Islet precursor cell (in vitro differentiated cells): Measurements from ENCODE around the gene SH2D4B.
A peak's percentile ranks its signal among the peaks of the same experiment; 100 is the strongest.

Source experiments
- DNase-seq: peaks from one replicate; pipeline ENCODE4 v3.0.0-alpha.2; 2018

Gene SH2D4B

DNA sequence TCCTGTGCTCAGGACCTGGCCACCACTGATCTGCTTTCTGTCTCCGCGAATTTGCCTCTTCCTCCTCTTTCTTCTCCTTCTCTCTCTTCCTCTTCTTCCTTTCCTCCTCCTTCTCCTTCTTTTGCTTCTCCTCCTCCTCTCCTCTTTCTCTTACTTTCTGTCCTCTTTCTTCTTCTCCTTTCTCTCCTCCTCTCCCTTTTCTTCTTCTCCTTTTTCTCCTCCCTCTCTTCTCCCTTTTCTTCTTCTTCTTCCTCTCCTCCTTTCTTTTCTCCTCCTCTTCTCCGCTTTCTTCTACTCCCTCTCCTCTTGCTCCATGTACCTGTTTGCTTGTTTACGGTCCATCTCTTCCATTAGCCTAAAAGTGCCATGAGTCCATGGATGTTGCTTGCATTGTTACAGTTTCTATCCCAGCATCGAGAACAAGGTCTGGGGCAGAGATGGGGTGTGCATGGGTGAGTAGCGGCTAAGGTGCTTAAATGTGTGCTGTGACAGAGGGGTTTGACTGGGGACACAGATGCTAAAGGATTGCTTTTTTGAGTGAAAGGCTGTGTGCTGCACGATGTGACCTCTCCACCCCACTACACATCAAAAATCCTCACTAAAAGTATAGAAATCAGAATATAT is 7.7 kb downstream of the SH2D4B start:
- peak; percentile 10 for DNase-seq

DNA sequence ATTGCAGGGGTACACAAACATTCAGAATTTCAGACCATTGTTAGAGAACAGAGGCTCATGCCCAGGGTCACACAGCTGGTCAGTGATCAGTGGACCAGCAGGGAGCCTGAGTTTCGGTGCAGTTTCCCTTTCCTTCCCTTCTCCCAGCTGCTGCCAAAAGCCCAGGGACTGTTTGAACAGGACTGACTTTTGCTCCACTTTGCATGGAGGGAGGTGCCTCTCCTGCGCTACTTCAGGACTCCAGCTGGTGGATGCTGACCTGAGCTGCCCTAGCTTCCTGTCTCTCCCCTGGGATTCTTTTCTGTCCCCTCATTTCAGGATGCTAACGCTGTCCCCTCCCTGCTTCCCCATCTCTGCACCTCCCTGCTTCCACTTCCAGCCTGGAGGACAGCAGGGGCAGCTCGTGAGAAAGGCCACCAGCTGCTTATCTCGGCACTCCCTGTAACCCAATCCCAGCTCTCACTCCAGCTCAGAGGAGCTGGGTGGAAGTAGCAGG is 14.5 kb downstream of the SH2D4B start:
- DNase-seq: no peak

GRCh38 chr10:80553436-80553835 is 15.7 kb downstream of the SH2D4B start:
- no peak for DNase-seq

GRCh38 chr10:80554050-80554449 is 16.3 kb downstream of the SH2D4B start:
- DNase-seq: no peak

DNA sequence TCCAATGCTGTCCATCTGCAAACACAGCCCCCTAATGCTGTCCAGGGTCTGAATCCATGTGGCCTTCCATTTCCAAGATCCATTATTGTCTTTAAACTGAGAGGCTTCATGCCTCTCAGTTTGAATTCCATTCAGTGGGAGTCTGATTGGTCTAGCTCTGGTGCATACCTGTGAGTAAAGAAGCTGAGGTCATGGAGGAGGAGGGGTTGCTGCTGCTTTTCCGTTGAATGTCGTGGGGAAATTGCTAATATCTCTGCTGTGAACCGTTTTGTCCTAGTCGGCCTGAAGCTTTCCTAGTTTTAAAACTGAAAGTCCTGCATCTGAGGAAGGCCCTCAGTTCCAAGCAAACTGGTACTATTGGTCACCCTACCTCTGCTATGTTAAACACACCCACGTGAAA is 17.7 kb downstream of the SH2D4B start:
- no peak for DNase-seq

- DNase-seq: no peak
These were observed 24.2 kb downstream of the SH2D4B start for GRCh38 chr10:80561950-80562349.

- no peak for DNase-seq
These were observed 29.6 kb downstream of the SH2D4B start for GRCh38 chr10:80567292-80567691.

- DNase-seq: no peak
These were observed 31.6 kb downstream of the SH2D4B start for GRCh38 chr10:80569131-80569895.

DNA sequence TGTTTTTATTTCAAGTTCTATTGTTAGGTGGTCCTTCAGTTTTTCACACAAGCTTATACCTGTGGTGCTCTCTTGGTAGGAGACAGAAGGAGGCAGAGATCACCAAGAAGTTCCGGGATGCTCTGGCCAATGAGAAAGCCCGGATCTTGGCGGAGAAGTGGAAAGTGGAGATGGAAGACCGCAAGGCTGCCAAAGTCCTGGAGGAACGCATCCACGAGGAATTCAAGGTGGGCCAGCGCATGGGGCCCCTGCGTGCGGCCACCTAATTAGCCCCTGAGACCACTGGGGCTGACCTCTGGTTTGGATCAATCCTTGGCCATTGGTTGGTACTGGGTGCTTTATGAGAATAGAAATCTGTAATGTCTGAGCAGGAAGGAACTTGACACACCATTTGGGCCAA is 33.6 kb downstream of the SH2D4B start:
- no peak for DNase-seq

GRCh38 chr10:80579181-80579763 is 41.6 kb downstream of the SH2D4B start:
- DNase-seq: no peak

GRCh38 chr10:80579849-80580637 is 42.3 kb downstream of the SH2D4B start:
- no peak for DNase-seq

GRCh38 chr10:80580638-80581468 is 43.2 kb downstream of the SH2D4B start:
- DNase-seq: no peak

DNA sequence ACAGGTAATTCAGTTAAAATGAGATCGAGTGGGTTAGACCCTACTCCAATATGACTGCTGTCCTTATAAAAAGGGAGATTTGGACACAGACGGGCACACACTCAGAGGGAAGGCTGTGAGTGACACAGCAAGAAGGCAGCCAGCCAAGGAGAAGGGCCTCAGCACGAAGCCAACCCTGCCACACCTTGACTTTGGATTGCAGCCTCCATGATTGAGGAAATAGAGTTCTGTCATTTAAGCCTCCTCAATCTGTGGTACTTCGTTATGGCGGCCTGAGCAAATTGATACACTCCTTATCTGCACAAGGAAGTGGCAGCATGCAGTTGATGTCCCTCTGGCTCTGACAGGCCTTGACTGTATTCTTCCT is 43.8 kb downstream of the SH2D4B start:
- DNase-seq: no peak

GRCh38 chr10:80582286-80582960 is 44.7 kb downstream of the SH2D4B start:
- DNase-seq: no peak

DNA sequence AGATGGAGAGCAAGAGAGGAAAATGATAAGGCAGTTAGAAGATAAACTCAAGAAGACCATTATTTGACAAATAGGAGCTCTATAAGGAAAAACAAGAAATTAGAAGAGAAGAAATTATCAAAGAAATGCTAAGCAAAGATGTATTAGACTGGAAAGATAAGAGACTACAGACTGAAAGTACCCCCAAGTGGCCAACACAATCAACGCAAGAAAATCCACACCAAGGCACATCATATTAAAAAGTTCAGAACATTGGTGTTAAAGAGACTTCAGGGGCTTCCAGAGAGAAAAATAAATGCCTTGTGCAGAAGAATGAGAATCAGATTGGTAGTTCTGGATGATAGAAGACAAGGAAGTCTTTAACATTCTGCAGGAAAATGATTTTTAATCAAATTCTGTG is 46.0 kb downstream of the SH2D4B start:
- DNase-seq: no peak

GRCh38 chr10:80585812-80586211 is 48.1 kb downstream of the SH2D4B start:
- no peak for DNase-seq

DNA sequence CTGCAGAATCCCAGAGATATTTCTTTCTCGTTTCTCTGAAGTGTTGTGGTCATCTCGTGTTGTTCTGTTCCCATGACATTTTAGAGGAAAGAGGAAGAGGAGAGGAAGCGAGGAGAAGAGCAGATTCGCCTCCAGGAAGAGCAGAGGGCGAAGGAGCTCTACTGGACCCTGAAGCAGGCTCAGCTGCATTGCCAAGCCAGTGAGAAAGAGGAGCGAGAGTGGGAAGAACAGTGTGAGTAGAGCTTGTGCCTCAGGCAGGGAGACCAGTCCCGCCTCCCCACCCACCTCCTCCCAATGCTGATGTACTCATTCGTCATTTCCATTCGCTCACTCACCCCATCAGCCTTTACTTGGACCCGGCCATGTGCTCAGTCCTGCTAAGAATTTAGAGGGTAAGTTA is 50.8 kb downstream of the SH2D4B start:
- DNase-seq: no peak

GRCh38 chr10:80589726-80590373 is 52.1 kb downstream of the SH2D4B start:
- DNase-seq: no peak

DNA sequence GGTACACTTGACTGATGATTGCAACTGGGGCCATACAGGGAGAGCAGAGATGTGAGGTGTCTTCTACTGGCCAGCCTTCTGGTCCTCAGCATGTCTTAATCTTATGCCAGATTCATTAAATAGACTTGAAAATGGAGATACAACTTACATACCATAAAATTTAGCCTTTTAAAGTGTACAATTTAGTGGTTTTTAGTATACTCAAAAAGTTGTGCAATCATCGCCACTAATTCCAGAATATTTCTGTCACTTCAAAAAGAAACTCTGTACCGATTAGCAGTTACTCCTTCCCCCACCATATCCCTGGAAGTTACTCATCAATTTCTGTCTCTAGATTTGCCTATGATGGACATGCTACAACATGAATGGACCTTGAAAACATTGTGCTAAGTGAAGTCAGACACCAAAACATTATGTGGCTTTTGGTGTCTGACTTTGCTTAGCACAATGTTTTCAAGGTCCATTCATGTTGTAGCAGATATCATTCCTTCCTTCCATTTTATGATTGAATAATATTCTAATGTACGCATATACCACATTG is 53.0 kb downstream of the SH2D4B start:
- DNase-seq: no peak

GRCh38 chr10:80596391-80597257 is 58.9 kb downstream of the SH2D4B start:
- DNase-seq: peak; percentile 69
